Lung (tissue), 12 donors: Measurements from ENCODE around the gene GNLY. TPM values are rescaled to one million over a fixed set of nuclear protein-coding genes. Genes with fewer than 3 reads are reported as not detected.

Experiments
- ATAC-seq: fragments of 200-7000 bp; cut with Tn5 transposase; one replicate; pipeline ENCODE4 v1.9.1; 2020; ENCODE audit warnings: moderate number of reproducible peaks; ENCODE audit not compliant: insufficient read depth, low FRiP score
- DNase-seq, 3 donors: peaks; one replicate each; pipeline ENCODE4 v3.0.0-alpha.2; 2013 to 2017
- H3K27ac ChIP-seq, 2 donors: one replicate each; pipeline ENCODE4 v1.5.1; 2013; ENCODE audit warnings: mild to moderate bottlenecking in 2 of 2, moderate library complexity in 2 of 2, control low read depth in 1 of 2, inconsistent platforms in 1 of 2, low read depth in 1 of 2, low read length in 1 of 2
- H3K27me3 ChIP-seq, 3 donors: one replicate each; pipeline ENCODE4 v1.5.1; 2013; ENCODE audit warnings: low read length in 2 of 3; ENCODE audit not compliant: control insufficient read depth in 3 of 3, insufficient read depth in 3 of 3
- H3K36me3 ChIP-seq, 4 donors: one replicate each; pipeline ENCODE4 v1.5.1; 2013; ENCODE audit warnings: low read length in 4 of 4, mild to moderate bottlenecking in 1 of 4, moderate library complexity in 1 of 4; ENCODE audit not compliant: control insufficient read depth in 4 of 4, insufficient read depth in 4 of 4
- H3K4me1 ChIP-seq, 5 donors: one replicate each; pipeline ENCODE4 v1.5.1; 2013; ENCODE audit warnings: low read length in 5 of 5, mild to moderate bottlenecking in 2 of 5, moderate library complexity in 1 of 5; ENCODE audit not compliant: control insufficient read depth in 5 of 5, insufficient read depth in 5 of 5
- H3K4me3 ChIP-seq: one replicate; pipeline ENCODE4 v1.5.1; 2013; ENCODE audit warnings: mild to moderate bottlenecking, control low read depth, moderate library complexity
- H3K9ac ChIP-seq, 2 donors: one replicate each; pipeline ENCODE4 v1.5.1; 2013; ENCODE audit warnings: low read length in 2 of 2, control low read depth in 1 of 2; ENCODE audit not compliant: insufficient read depth in 1 of 2
- H3K9me3 ChIP-seq, 4 donors: one replicate each; pipeline ENCODE4 v1.5.1; 2013; ENCODE audit warnings: low read length in 3 of 4, mild to moderate bottlenecking in 1 of 4, moderate library complexity in 1 of 4; ENCODE audit not compliant: control insufficient read depth in 4 of 4, insufficient read depth in 3 of 4
- CTCF ChIP-seq: IDR thresholded peaks from 2 replicates; pipeline ENCODE4 v1.5.1; 2012; ENCODE audit warnings: mild to moderate bottlenecking; ENCODE audit errors: control extremely low read depth, extremely low read depth
- WGBS, 2 donors: extraction: QIAGEN DNeasy Blood & Tissue Kit; methylation state at CpG; one replicate each; pipeline ENCODE4 v1.1.7; 2013; 5-methylcytosine and 5-hydroxymethylcytosine counted together
- polyA plus RNA-seq, 2 donors: library from polyadenylated mRNA; stranded (reverse); fragments of 200-250 nt; gene quantifications; one replicate each; pipeline ENCODE4 v1.2.1, GENCODE V29; 2013
- total RNA-seq, 2 donors: library from RNA; depleted of rRNA in 1 of 2; stranded (reverse); fragments of >200 nt in 1 of 2; gene quantifications; one replicate each; pipeline ENCODE4 v1.2.1, GENCODE V29; 2014 to 2021
- donor health status: control.
- donor health status: control.
- donor health status: Bipolar disorder and iron deficiency.
- donor health status: healthy.
- donor health status: DM: yes; HTN: yes; CAD: no.

The GNLY gene
- total and polyA plus RNA-seq, 4 donors: 9.0 to 13.6 (median 12.1) TPM; not detected in 1

DNA sequence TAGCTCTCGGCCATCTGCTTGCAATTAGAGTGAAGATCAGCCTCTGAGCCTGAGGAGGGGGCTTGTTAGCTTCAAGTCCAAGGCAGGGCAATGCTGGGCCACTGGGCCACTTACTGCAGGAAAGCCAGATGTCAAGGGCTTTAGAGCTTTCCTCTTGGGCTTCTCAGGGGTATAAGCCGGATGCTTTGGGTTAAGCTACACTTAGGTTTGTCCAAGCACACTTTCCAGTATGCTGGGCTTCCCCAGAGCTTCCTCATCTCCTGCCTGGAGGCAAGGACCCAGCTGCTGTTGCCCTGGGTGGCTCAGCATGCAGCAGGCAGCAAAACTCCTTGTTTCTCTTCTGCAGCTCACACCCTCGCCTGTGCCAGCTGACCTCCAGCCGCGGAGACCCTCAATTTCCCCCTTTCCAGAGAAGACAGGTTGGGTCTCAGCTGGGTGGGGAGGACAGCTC, 30.6 kb downstream of the GNLY start:
- Histone ChIP-seq H3K27ac (no peak overlapping the region), H3K9me3 (no peaks in the 10 kb centered on the region), H3K36me3 (no peaks in the 10 kb centered on the region), H3K9ac (no peak overlapping the region), H3K4me1 (peaks cover 0 to 8% (median 4%) of the 10 kb centered on the region in 5 donors), H3K4me3 (no peak overlapping the region), H3K27me3 (no peaks in the 10 kb centered on the region)
- TF ChIP-seq CTCF: no peak
- 91 to 94% methylated on average over 5 of the region's 5 CpGs for WGBS, 2 donors
- ATAC-seq: no peak
- no peak for DNase-seq

DNA sequence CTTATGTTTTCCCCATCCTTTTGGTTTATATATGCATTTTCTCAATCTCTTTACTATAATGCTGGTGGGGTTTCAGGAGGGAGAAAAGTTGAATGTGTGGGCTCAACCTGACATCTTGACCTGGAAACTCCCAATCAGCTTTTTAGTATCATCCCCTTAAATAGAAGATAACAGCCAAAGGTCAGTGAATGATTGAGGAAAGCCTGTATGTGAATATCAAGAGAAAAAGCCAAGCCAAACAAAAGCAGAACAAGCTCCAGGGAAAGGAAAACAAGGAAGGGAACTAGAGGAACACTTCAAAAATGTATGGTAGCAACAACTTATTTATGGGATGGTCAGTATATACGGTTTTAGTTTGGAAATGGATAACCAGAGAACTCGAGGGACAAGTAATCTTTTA, 31.3 kb downstream of the GNLY start:
- H3K9me3 ChIP-seq: no peaks in the 10 kb centered on the region
- DNase-seq (no peak), ATAC-seq (no peak)
- TF ChIP-seq CTCF: no peak
- H3K36me3 ChIP-seq: no peaks in the 10 kb centered on the region
- H3K9ac ChIP-seq: no peak overlapping the region
- H3K27me3 ChIP-seq: no peaks in the 10 kb centered on the region
- WGBS, 2 donors: 58 to 62% methylated on average over 2 of the region's 2 CpGs
- peaks cover 0 to 8% (median 4%) of the 10 kb centered on the region in 5 donors for H3K4me1 ChIP-seq
- no peak overlapping the region for H3K27ac ChIP-seq
- no peak overlapping the region for H3K4me3 ChIP-seq

DNA sequence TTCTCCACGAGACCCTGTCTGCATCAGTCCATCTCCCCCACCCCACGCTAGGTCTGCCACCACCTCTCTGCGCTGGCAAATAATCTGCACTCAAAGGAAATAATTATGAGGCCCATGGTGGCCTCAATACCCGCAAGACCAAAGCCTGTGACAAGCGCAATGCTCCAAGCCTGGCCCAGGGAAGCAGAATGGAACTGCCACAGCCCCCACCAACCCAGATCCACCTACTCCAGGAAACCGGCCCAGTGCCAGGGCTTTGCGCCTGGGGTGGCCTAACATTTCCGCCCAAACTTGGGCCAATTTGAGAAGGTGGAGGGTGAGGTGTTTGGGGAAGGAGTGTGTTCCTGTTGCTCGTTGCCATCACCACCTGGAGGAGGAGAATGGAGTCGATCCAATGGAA, 33.6 kb downstream of the GNLY start:
- Histone ChIP-seq H3K4me3 (no peak overlapping the region), H3K9ac (no peak overlapping the region), H3K27ac (peak overlapping the region in 1 of 2 donors; percentile 49), H3K4me1 (peaks cover 0 to 15% (median 5%) of the 10 kb centered on the region in 5 donors), H3K36me3 (no peaks in the 10 kb centered on the region), H3K27me3 (no peaks in the 10 kb centered on the region), H3K9me3 (no peaks in the 10 kb centered on the region)
- WGBS, 2 donors: 62 to 73% methylated on average over 10 of the region's 10 CpGs
- no peak for ATAC-seq
- DNase-seq: no peak
- TF ChIP-seq CTCF: no peak

GRCh38 chr2:85728342-85728741, 34.2 kb downstream of the GNLY start:
- no peak for DNase-seq
- Histone ChIP-seq H3K27ac (peak overlapping the region in 1 of 2 donors; percentile 42), H3K27me3 (no peaks in the 10 kb centered on the region), H3K4me1 (peaks cover 0 to 16% (median 5%) of the 10 kb centered on the region in 5 donors), H3K36me3 (no peaks in the 10 kb centered on the region), H3K4me3 (no peak overlapping the region), H3K9ac (no peak overlapping the region), H3K9me3 (no peaks in the 10 kb centered on the region)
- TF ChIP-seq CTCF: no peak
- 43 to 46% methylated on average over 5 of the region's 5 CpGs for WGBS, 2 donors
- ATAC-seq: no peak
